BLaER1 treated with 17β-estradiol and CSF1 and Interleukin-3, amounts not matched to agents 10 nM and 100 nM (cell line): ENCODE data around the gene PCDH9.

Experiments used
- H3K27ac ChIP-seq, 11 experiments: shearing (Covaris generic); formaldehyde crosslinking; 2 replicates each; pipeline ENCODE4 v1.8.1; 2022
- H3K27me3 ChIP-seq, 11 experiments: shearing (Covaris generic); formaldehyde crosslinking; 2 replicates each; pipeline ENCODE4 v1.8.1; 2022
- H3K36me3 ChIP-seq, 11 experiments: shearing (Covaris generic); formaldehyde crosslinking; 2 replicates each; pipeline ENCODE4 v1.8.1; 2022
- H3K4me1 ChIP-seq, 10 experiments: shearing (Covaris generic); formaldehyde crosslinking; 2 replicates each; pipeline ENCODE4 v1.8.1; 2022
- H3K4me2 ChIP-seq, 11 experiments: shearing (Covaris generic); formaldehyde crosslinking; 2 replicates each; pipeline ENCODE4 v1.8.1; 2022
- H3K4me3 ChIP-seq, 10 experiments: shearing (Covaris generic); formaldehyde crosslinking; 2 replicates each; pipeline ENCODE4 v1.8.1; 2022
- H3K9ac ChIP-seq, 11 experiments: shearing (Covaris generic); formaldehyde crosslinking; 2 replicates each; pipeline ENCODE4 v1.8.1; 2022
- H3K9me3 ChIP-seq, 11 experiments: shearing (Covaris generic); formaldehyde crosslinking; replicated peaks in 1 of 11; 2 replicates each; pipeline ENCODE4 v1.8.1; 2022
- H4K20me1 ChIP-seq, 11 experiments: shearing (Covaris generic); formaldehyde crosslinking; 2 replicates each; pipeline ENCODE4 v1.8.1; 2022
- Cebpa-rat ChIP-seq, 11 experiments: shearing (Covaris generic); IDR thresholded peaks; 2 replicates each; pipeline ENCODE4 v1.8.1; 2022

The PCDH9 gene

DNA sequence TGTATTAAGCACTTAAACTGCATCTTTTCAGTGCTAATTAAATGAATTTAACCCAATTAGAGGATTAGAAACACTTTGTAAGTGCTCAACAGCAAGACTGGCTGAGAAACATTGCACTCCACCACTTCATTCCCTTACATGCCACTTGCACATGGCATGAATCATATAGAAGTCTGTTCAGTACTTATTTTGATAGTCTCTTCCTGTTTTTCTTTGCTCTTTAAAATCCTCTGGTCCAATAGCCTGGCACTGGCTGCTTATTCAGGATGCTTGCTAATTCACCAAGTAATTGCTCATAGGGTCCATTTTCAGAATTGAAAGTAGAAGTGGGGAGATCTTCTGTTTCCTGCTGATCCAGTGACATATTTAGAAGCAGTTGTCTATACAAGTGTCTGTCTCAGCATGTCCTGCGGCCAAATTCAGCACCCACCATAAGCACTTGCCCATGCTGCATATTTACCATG, 900.1 kb downstream of the PCDH9 start:
- Histone ChIP-seq H3K4me3 (no peak overlapping the region), H3K27me3 (no peaks in the 10 kb centered on the region), H3K9ac (no peak overlapping the region), H3K9me3 (no peaks in the 10 kb centered on the region), H3K36me3 (no peaks in the 10 kb centered on the region), H3K4me1 (peaks cover 0 to 19% (median 6%) of the 10 kb centered on the region in 10 experiments; a peak in 11 of 20 replicates), H4K20me1 (no peaks in the 10 kb centered on the region), H3K27ac (peak overlapping the region in 4 of 11 experiments; percentile 28 to 40 (median 37); a peak in 2 of 22 replicates), H3K4me2 (peak overlapping the region in 6 of 11 experiments; percentile 4 to 57 (median 36); a peak in 9 of 22 replicates)
- TF ChIP-seq Cebpa-rat (IDR thresholded peaks at IDR 0.05), result no peak

GRCh38 chr13:66328476-66328875, 901.7 kb downstream of the PCDH9 start:
- no peaks in the 10 kb centered on the region for H3K36me3 ChIP-seq
- no peaks in the 10 kb centered on the region for H4K20me1 ChIP-seq
- no peak overlapping the region for H3K9ac ChIP-seq
- H3K4me2 ChIP-seq, result no peak overlapping the region
- H3K27me3 ChIP-seq, result no peaks in the 10 kb centered on the region
- no peak overlapping the region for H3K27ac ChIP-seq
- H3K9me3 ChIP-seq, result no peaks in the 10 kb centered on the region
- peaks cover 0 to 19% (median 6%) of the 10 kb centered on the region in 10 experiments; a peak in 11 of 20 replicates for H3K4me1 ChIP-seq
- no peak overlapping the region for H3K4me3 ChIP-seq
- no peak for TF ChIP-seq Cebpa-rat (IDR thresholded peaks at IDR 0.05)

DNA sequence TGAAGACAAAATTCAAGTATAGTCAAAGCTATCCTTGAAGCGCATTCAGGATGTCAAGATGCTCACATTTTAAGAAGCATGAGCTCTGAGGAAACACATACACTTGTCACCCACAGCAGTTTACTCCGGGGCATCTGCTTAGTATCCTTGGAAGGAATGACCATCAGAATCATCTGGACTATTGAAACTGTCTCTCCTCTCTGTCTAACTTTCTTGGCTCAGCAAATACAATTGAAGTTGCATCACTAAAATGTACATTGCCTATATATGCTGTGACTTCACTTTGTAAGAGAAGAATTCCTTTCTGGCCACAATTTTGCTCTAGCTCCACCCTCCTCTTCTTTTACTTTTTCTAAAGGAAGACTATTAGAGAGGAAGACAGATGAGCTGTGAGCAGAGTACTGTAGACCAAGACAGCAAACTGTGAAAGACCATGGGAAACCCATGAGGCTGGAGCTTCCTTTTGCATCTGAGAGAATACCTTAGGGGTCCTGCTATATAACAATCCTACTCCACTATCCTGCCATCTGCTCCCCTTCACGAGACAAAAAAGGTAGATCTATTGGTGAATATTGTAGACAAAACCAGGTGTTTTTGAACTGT, 906.3 kb downstream of the PCDH9 start:
- TF ChIP-seq Cebpa-rat (IDR thresholded peaks at IDR 0.05), result no peak
- Histone ChIP-seq H3K4me3 (no peak overlapping the region), H3K27me3 (no peaks in the 10 kb centered on the region)

GRCh38 chr13:66322936-66323335, 907.2 kb downstream of the PCDH9 start:
- H3K4me2 ChIP-seq, result no peak overlapping the region
- no peak for TF ChIP-seq Cebpa-rat (IDR thresholded peaks at IDR 0.05)
- no peak overlapping the region for H3K4me3 ChIP-seq
- H3K9ac ChIP-seq, result no peak overlapping the region
- no peaks in the 10 kb centered on the region for H3K36me3 ChIP-seq
- no peaks in the 10 kb centered on the region for H3K4me1 ChIP-seq
- no peaks in the 10 kb centered on the region for H3K9me3 ChIP-seq
- no peak overlapping the region for H3K27ac ChIP-seq
- no peaks in the 10 kb centered on the region for H4K20me1 ChIP-seq
- no peaks in the 10 kb centered on the region for H3K27me3 ChIP-seq

More for the DNA sequence above, 906.3 kb downstream of the PCDH9 start:
- H3K4me1 ChIP-seq, result no peaks in the 10 kb centered on the region
- no peak overlapping the region for H3K9ac ChIP-seq
- H3K9me3 ChIP-seq, result no peaks in the 10 kb centered on the region
- no peak overlapping the region for H3K4me2 ChIP-seq
- H3K27ac ChIP-seq, result no peak overlapping the region
- no peaks in the 10 kb centered on the region for H3K36me3 ChIP-seq
- no peaks in the 10 kb centered on the region for H4K20me1 ChIP-seq

GRCh38 chr13:66322193-66322740, 907.9 kb downstream of the PCDH9 start:
- no peaks in the 10 kb centered on the region for H4K20me1 ChIP-seq
- no peak for TF ChIP-seq Cebpa-rat (IDR thresholded peaks at IDR 0.05)
- no peak overlapping the region for H3K27ac ChIP-seq
- no peak overlapping the region for H3K9ac ChIP-seq
- no peak overlapping the region for H3K4me3 ChIP-seq
- no peak overlapping the region for H3K4me2 ChIP-seq
- no peaks in the 10 kb centered on the region for H3K9me3 ChIP-seq
- H3K4me1 ChIP-seq, result no peaks in the 10 kb centered on the region
- no peaks in the 10 kb centered on the region for H3K36me3 ChIP-seq
- no peaks in the 10 kb centered on the region for H3K27me3 ChIP-seq

DNA sequence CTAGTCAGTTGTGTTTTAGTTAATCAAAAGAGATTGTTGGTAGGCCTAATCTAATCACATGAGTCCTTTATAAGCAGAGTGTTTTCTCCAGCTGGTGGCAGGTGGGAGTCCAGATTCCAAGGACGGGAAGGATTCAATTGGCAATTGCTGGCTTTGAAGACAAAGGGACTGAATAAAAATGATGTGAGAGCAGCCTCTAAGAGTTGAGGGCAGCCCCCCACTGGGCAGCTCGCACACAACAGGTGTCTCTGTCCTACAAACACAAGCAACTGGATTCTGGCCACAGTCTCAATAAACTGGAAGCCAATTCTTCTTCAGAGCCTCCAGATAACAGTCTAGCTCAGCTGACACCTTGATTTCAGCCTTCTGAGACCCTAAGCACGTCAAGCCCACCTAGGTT, 915.2 kb downstream of the PCDH9 start:
- Histone ChIP-seq H3K4me1 (no peaks in the 10 kb centered on the region), H3K4me2 (no peak overlapping the region), H3K27ac (no peak overlapping the region), H4K20me1 (no peaks in the 10 kb centered on the region), H3K36me3 (no peaks in the 10 kb centered on the region), H3K9ac (no peak overlapping the region), H3K4me3 (no peak overlapping the region), H3K27me3 (no peaks in the 10 kb centered on the region), H3K9me3 (no peaks in the 10 kb centered on the region)
- no peak for TF ChIP-seq Cebpa-rat (IDR thresholded peaks at IDR 0.05)

DNA sequence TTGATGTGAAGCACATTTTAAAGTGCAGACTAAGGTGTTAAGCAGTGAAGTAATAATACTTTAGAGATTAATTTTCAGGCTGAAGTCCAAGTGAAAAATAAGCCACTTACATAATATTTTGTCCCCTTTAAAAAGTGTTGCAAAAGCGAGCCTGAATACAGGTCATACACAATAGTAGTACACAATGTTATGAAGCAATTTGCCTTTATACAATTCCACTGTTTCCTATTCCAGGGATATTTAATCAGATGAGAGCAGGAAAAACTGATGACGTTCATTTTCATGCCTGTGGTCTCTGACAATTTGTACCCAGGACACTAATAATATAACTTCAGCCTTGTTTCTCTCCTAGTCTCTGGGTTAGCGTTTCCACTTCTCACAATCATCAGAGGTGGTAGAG, 916.7 kb downstream of the PCDH9 start:
- TF ChIP-seq Cebpa-rat (IDR thresholded peaks at IDR 0.05), result no peak
- no peak overlapping the region for H3K9ac ChIP-seq
- H3K27ac ChIP-seq, result no peak overlapping the region
- no peak overlapping the region for H3K4me2 ChIP-seq
- no peaks in the 10 kb centered on the region for H3K4me1 ChIP-seq
- H3K36me3 ChIP-seq, result no peaks in the 10 kb centered on the region
- H3K9me3 ChIP-seq, result no peaks in the 10 kb centered on the region
- no peak overlapping the region for H3K4me3 ChIP-seq
- no peaks in the 10 kb centered on the region for H4K20me1 ChIP-seq
- H3K27me3 ChIP-seq, result no peaks in the 10 kb centered on the region

DNA sequence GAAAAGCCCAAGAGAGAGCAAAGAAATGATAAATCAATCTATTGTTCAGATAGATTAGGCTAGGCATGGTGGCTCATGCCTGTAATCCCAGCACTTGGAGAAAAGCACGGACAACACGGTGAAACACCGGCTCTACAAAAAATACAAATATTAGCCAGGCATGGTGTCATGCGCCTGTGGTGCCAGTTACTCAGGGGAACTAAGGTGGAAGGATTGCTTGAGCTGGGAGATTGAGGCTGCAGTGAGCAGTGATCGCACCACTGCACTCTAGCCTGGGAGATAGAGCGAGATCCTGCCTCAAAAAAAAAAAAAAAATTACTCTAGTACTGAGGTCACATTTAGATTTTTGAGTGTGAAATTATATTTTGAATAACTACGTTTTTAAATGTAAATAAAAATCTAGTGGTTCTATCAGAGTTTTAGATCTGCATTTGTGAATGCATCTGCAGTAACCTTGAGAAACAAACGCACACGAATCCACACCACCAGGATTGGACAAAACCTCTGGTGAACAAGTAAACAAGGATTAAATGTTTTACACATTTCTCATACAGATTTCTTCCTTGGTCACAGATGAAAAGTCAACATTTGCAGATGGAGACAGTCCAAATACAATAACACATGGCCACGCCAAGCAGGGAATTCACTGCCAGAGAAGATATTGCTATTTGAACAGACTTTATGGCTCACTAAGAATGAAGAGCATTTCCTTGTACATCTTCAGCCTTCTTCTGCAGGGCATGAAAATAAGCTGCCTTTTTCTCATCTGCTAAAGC, 917.6 kb downstream of the PCDH9 start:
- H3K4me3 ChIP-seq, result no peak overlapping the region
- H3K4me2 ChIP-seq, result no peak overlapping the region
- no peak for TF ChIP-seq Cebpa-rat (IDR thresholded peaks at IDR 0.05)
- peaks cover 0 to 6% (median 0%) of the 10 kb centered on the region in 10 experiments; a peak in 3 of 20 replicates for H3K4me1 ChIP-seq
- H3K27ac ChIP-seq, result no peak overlapping the region
- no peaks in the 10 kb centered on the region for H4K20me1 ChIP-seq
- no peaks in the 10 kb centered on the region for H3K9me3 ChIP-seq
- H3K36me3 ChIP-seq, result no peaks in the 10 kb centered on the region
- H3K27me3 ChIP-seq, result no peaks in the 10 kb centered on the region
- no peak overlapping the region for H3K9ac ChIP-seq

GRCh38 chr13:66305961-66306617, 924.0 kb downstream of the PCDH9 start:
- Histone ChIP-seq H3K4me2 (peak overlapping the region in 10 of 11 experiments; percentile 12 to 77 (median 50); a peak in 17 of 22 replicates), H3K4me3 (no peak overlapping the region), H3K27me3 (no peaks in the 10 kb centered on the region), H3K36me3 (no peaks in the 10 kb centered on the region), H3K9me3 (peaks cover 0 to 3% (median 0%) of the 10 kb centered on the region in 11 experiments; a peak in 1 of 22 replicates), H3K4me1 (peaks cover 10 to 40% (median 23%) of the 10 kb centered on the region in 10 experiments; a peak in 19 of 20 replicates), H4K20me1 (no peaks in the 10 kb centered on the region), H3K9ac (no peak overlapping the region; a peak in 1 of 22 replicates), H3K27ac (peak overlapping the region in 3 of 11 experiments; percentile 2 to 39 (median 14); a peak in 4 of 22 replicates)
- no peak for TF ChIP-seq Cebpa-rat (IDR thresholded peaks at IDR 0.05)
